ENCODE results near the gene MCF2L2.
A peak's percentile ranks its signal among the peaks of the same experiment; 100 is the strongest.

The MCF2L2 gene

GRCh38 chr3:183370391-183370790 is 58.0 kb downstream of the MCF2L2 start:
- no peak for TF ChIP-seq CTCF (conservative IDR thresholded peaks at IDR 0.05; ENCODE audit: control insufficient read depth, insufficient read depth, low read depth, low read length)
- DNase-seq (ENCODE audit: low read depth), result peak; percentile 95
- no peak overlapping the region for H3K4me3 ChIP-seq (ENCODE audit: control insufficient read depth, low read depth, low read length)

GRCh38 chr3:183369627-183370026 is 58.8 kb downstream of the MCF2L2 start:
- peak; percentile 61 for DNase-seq (ENCODE audit: low read depth)
- H3K4me3 ChIP-seq (ENCODE audit: control insufficient read depth, low read depth, low read length), result no peak overlapping the region
- TF ChIP-seq CTCF (conservative IDR thresholded peaks at IDR 0.05; ENCODE audit: control insufficient read depth, insufficient read depth, low read depth, low read length), result no peak

- no peak for DNase-seq (ENCODE audit: low read depth)
- no peak for TF ChIP-seq CTCF (conservative IDR thresholded peaks at IDR 0.05; ENCODE audit: control insufficient read depth, insufficient read depth, low read depth, low read length)
- no peak overlapping the region for H3K4me3 ChIP-seq (ENCODE audit: control insufficient read depth, low read depth, low read length)
Observed at GRCh38 chr3:183369117-183369516, 59.3 kb downstream of the MCF2L2 start.

GRCh38 chr3:183360971-183361624 is 67.3 kb downstream of the MCF2L2 start:
- TF ChIP-seq CTCF (conservative IDR thresholded peaks at IDR 0.05; ENCODE audit: control insufficient read depth, insufficient read depth, low read depth, low read length), result no peak
- no peak for DNase-seq (ENCODE audit: low read depth)
- no peak overlapping the region for H3K4me3 ChIP-seq (ENCODE audit: control insufficient read depth, low read depth, low read length)

- DNase-seq (ENCODE audit: low read depth), result peak; percentile 46
- TF ChIP-seq CTCF (conservative IDR thresholded peaks at IDR 0.05; ENCODE audit: control insufficient read depth, insufficient read depth, low read depth, low read length), result no peak
- no peak overlapping the region for H3K4me3 ChIP-seq (ENCODE audit: control insufficient read depth, low read depth, low read length)
Observed at GRCh38 chr3:183359036-183359435, 69.4 kb downstream of the MCF2L2 start.

- no peak for TF ChIP-seq CTCF (conservative IDR thresholded peaks at IDR 0.05; ENCODE audit: control insufficient read depth, insufficient read depth, low read depth, low read length)
- no peak for DNase-seq (ENCODE audit: low read depth)
- H3K4me3 ChIP-seq (ENCODE audit: control insufficient read depth, low read depth, low read length), result no peak overlapping the region
Observed at GRCh38 chr3:183357564-183358079, 70.8 kb downstream of the MCF2L2 start.

All from fibroblast of mammary gland (primary cell).